MM.1S (cell line): ENCODE data around the gene PER2.

Experiments
- DNase-seq: peaks from one replicate; pipeline ENCODE4 v3.0.0-alpha.2; 2015
- H2AFZ ChIP-seq: fragments of 300-600 bp; sonication (generic); 2 replicates; pipeline ENCODE4 v1.6.0; 2016; ENCODE audit warnings: antibody characterized with exemption, low read length
- H3F3A ChIP-seq: fragments of 300-600 bp; sonication (generic); 2 replicates; pipeline ENCODE4 v1.6.1; 2016; ENCODE audit warnings: mild to moderate bottlenecking, antibody characterized with exemption, low read length, moderate library complexity, mixed read lengths; ENCODE audit not compliant: insufficient read depth
- H3K27ac ChIP-seq: fragments of 300-600 bp; sonication (generic); 2 replicates; pipeline ENCODE4 v1.5.1; 2016; ENCODE audit warnings: mild to moderate bottlenecking, low read length
- H3K27me3 ChIP-seq: fragments of 300-600 bp; sonication (generic); replicated peaks from 2 replicates; pipeline ENCODE4 v1.6.0; 2016; ENCODE audit warnings: low read length; ENCODE audit not compliant: insufficient read depth
- H3K36me3 ChIP-seq: fragments of 300-600 bp; sonication (generic); replicated peaks from 2 replicates; pipeline ENCODE4 v1.6.1; 2016; ENCODE audit warnings: mild to moderate bottlenecking, low read length, mixed read lengths; ENCODE audit not compliant: insufficient read depth
- H3K4me1 ChIP-seq: fragments of 300-600 bp; sonication (generic); 2 replicates; pipeline ENCODE4 v1.6.1; 2016; ENCODE audit warnings: low read length, mixed read lengths
- H3K4me2 ChIP-seq: fragments of 300-600 bp; sonication (generic); 2 replicates; pipeline ENCODE4 v1.6.0; 2016; ENCODE audit warnings: low read depth, low read length
- H3K4me3 ChIP-seq: fragments of 300-600 bp; sonication (generic); 2 replicates; pipeline ENCODE4 v1.5.1; 2016; ENCODE audit warnings: low read length, mixed read lengths
- H3K79me2 ChIP-seq: fragments of 300-600 bp; sonication (generic); 2 replicates; pipeline ENCODE4 v1.6.1; 2016; ENCODE audit warnings: mixed run types, low read length, mixed read lengths
- H3K9ac ChIP-seq: fragments of 300-600 bp; sonication (generic); 2 replicates; pipeline ENCODE4 v1.6.1; 2016; ENCODE audit warnings: low read length, mixed read lengths
- H3K9me2 ChIP-seq: fragments of 300-600 bp; sonication (generic); replicated peaks from 2 replicates; pipeline ENCODE4 v1.6.1; 2016; ENCODE audit warnings: mild to moderate bottlenecking, low read length, mixed read lengths; ENCODE audit not compliant: insufficient read depth
- H3K9me3 ChIP-seq: fragments of 300-600 bp; sonication (generic); replicated peaks from 2 replicates; pipeline ENCODE4 v1.6.1; 2016; ENCODE audit warnings: mild to moderate bottlenecking, low read length, mixed read lengths; ENCODE audit not compliant: insufficient read depth
- H4K20me1 ChIP-seq: fragments of 300-600 bp; sonication (generic); 2 replicates; pipeline ENCODE4 v1.6.1; 2016; ENCODE audit warnings: mild to moderate bottlenecking, low read length, moderate library complexity, mixed read lengths; ENCODE audit not compliant: insufficient read depth
- CTCF ChIP-seq: fragments of 300-600 bp; sonication (generic); IDR thresholded peaks from 2 replicates; pipeline ENCODE4 v1.5.1; 2016; ENCODE audit warnings: antibody characterized with exemption, low read length, mixed read lengths
- EZH2 ChIP-seq: fragments of 300-600 bp; sonication (generic); optimal IDR thresholded peaks from 2 replicates; pipeline ENCODE3; 2017; ENCODE audit warnings: low read depth, mild to moderate bottlenecking, antibody characterized with exemption, low read length, mixed read lengths
- EZH2phosphoT487 ChIP-seq: fragments of 300-600 bp; sonication (generic); IDR thresholded peaks from 2 replicates; pipeline ENCODE4 v1.6.1; 2018; ENCODE audit warnings: antibody characterized with exemption, low read length

Gene PER2

GRCh38 chr2:238250896-238251295 lies 37.5 kb downstream of the PER2 start:
- Histone ChIP-seq H4K20me1 (no peaks in the 10 kb centered on the region), H3K4me1 (no peaks in the 10 kb centered on the region), H3K9me2 (no peaks in the 10 kb centered on the region), H3K27ac (no peak overlapping the region), H3K36me3 (no peaks in the 10 kb centered on the region), H3K27me3 (no peaks in the 10 kb centered on the region), H3F3A (no peaks in the 10 kb centered on the region), H3K4me3 (no peak overlapping the region), H3K79me2 (no peaks in the 10 kb centered on the region), H3K9me3 (no peaks in the 10 kb centered on the region), H2AFZ (no peak overlapping the region), H3K4me2 (no peak overlapping the region), H3K9ac (no peak overlapping the region)
- TF ChIP-seq EZH2phosphoT487: no peak
- no peak for TF ChIP-seq EZH2
- TF ChIP-seq CTCF: no peak
- DNase-seq: no peak

- no peak overlapping the region for H3K4me2 ChIP-seq
- no peaks in the 10 kb centered on the region for H3K4me1 ChIP-seq
- no peaks in the 10 kb centered on the region for H4K20me1 ChIP-seq
- H2AFZ ChIP-seq: no peak overlapping the region
- no peak overlapping the region for H3K4me3 ChIP-seq
- no peak for DNase-seq
- H3K36me3 ChIP-seq: no peaks in the 10 kb centered on the region
- H3K79me2 ChIP-seq: no peaks in the 10 kb centered on the region
- no peaks in the 10 kb centered on the region for H3K9me2 ChIP-seq
- H3K27me3 ChIP-seq: no peaks in the 10 kb centered on the region
- no peaks in the 10 kb centered on the region for H3F3A ChIP-seq
- no peak overlapping the region for H3K9ac ChIP-seq
- TF ChIP-seq EZH2phosphoT487: no peak
- no peak for TF ChIP-seq EZH2
- TF ChIP-seq CTCF: no peak
- H3K27ac ChIP-seq: no peak overlapping the region
- no peaks in the 10 kb centered on the region for H3K9me3 ChIP-seq
These were observed 40.5 kb downstream of the PER2 start for GRCh38 chr2:238247841-238248453.

GRCh38 chr2:238247002-238247822 lies 41.2 kb downstream of the PER2 start:
- H2AFZ ChIP-seq: no peak overlapping the region
- no peaks in the 10 kb centered on the region for H3K79me2 ChIP-seq
- no peak overlapping the region for H3K9ac ChIP-seq
- no peaks in the 10 kb centered on the region for H3K9me3 ChIP-seq
- no peak overlapping the region for H3K27ac ChIP-seq
- H3K9me2 ChIP-seq: no peaks in the 10 kb centered on the region
- no peaks in the 10 kb centered on the region for H3K36me3 ChIP-seq
- no peak overlapping the region for H3K4me3 ChIP-seq
- DNase-seq: no peak
- no peaks in the 10 kb centered on the region for H4K20me1 ChIP-seq
- H3K27me3 ChIP-seq: no peaks in the 10 kb centered on the region
- H3K4me1 ChIP-seq: no peaks in the 10 kb centered on the region
- no peak for TF ChIP-seq EZH2phosphoT487
- TF ChIP-seq CTCF: no peak
- no peak for TF ChIP-seq EZH2
- no peak overlapping the region for H3K4me2 ChIP-seq
- H3F3A ChIP-seq: no peaks in the 10 kb centered on the region
